GM21737 (cell line): ENCODE data around the gene ZNF366.
A peak's percentile ranks its signal among the peaks of the same experiment; 100 is the strongest.

Experiments used
- ATAC-seq: cut with Tn5 transposase; IDR thresholded peaks from one replicate; pipeline ENCODE4 v1.9.1; 2021; ENCODE audit warnings: mild to moderate bottlenecking, moderate library complexity; ENCODE audit not compliant: unreplicated experiment

Gene ZNF366

DNA sequence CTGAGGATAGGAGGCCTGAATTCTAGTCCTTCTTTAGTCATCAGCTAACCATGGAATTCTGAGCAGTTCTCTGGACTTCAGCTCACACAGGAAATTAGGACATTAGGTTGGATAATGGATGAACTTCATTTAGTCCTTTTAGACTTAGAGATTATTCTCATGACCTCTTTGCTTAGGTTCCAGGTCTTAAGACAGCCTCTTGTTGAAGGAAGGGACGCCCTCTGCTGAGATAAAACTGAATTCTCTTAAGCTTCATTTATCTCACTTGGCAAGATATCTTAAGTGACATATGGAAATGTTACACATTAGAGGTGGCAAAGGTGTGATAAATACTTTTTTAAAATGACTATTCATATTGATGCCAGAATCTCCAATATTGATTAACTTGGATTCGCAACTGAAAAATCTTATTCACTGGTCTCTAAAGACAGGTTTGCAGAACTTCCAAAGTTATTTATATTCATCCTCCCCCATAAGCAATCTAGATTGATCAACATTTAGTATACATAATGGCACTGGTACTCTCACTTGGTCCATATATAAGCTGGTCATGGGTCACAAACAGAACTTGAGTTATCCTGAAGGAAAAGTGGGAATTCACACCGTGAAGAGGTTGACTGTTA is 16.9 kb upstream of the ZNF366 start:
- ATAC-seq, result no peak

DNA sequence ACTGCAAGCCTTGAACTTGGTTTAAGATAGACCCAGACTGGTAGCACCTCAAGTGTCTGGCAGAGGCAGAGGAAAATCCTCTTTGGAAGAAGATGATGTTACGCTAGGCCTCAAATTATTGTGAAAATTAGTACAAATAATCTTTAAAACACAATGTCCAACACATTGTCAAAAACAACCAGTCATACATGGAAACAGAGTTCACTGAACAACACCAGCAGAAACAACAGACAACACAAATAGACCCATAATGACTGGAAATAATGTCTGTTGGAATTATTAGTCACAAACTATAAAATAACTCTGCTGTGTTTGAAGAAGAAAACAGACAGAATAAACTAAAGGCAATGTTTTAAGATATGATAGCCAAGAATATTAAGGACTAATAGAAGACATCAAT is 15.4 kb upstream of the ZNF366 start:
- no peak for ATAC-seq

DNA sequence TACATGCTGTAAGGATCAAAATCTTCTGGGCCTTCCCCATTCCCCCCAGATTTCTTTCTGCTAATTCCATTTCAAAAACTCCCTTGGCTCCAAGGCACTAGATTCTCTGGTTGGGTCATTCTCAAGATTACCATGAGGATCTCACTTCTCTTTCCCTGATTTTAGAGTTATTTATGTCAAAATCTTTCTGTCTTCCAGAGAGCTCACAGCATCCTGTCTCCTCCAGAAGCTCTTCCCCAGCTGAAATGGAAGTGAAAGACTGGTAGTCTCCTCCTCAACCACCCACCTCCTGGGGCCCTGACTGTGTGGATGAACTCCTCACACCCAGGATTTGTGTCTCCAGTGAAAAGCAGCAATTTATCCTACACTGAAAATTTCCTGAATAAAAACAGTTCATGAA is 11.9 kb upstream of the ZNF366 start:
- no peak for ATAC-seq

DNA sequence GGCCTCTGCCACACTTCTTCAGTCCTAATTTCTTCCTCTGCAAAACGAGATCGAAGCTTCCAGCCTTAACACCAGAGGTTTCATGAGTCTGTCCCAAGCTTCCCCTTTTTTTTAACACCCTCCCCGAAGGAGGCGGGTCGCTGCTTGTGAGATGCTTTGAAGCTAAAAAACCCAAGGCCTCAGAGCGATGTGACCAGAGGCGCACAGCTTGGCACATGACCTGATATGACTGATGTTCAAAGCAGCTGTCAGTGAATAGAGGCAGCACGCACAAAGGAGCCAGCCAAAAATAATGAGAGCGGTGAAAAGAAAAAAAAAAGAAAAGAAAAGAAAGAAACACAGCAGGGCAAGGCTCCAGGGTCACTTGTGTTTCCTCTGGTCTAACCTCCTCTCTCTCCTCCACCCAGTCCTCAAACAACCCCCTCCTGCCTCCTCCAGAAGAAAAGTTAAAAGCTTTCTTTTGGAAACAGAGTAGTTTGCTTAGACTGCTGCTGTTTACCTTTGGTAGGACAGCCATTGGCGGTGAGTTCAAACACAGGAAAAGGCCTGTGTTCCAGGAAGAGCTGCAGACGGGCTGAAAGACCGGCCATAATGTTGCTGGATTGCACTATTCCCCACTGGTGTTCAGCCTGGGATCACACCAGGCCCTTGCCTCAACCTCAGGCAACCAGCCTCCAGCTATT is 10.9 kb upstream of the ZNF366 start:
- no peak for ATAC-seq

DNA sequence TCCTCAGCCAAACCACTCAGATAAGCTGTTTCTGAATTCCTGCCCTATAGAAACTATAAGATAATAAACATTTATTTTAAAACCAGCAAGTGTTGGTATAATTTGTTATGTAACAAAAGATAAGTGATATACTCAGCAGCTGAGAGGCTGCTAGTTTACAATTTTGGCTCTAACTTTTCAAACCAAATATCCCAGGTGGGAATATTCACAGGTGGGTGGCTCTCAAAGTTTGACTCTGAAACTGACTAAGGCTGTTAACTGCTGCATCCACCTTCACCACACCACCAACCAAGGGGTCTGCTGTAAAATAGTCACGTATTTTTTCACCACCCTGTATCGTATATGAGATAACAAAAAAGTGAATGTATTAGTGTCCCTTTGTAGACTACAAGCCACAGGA is 9.7 kb upstream of the ZNF366 start:
- no peak for ATAC-seq

DNA sequence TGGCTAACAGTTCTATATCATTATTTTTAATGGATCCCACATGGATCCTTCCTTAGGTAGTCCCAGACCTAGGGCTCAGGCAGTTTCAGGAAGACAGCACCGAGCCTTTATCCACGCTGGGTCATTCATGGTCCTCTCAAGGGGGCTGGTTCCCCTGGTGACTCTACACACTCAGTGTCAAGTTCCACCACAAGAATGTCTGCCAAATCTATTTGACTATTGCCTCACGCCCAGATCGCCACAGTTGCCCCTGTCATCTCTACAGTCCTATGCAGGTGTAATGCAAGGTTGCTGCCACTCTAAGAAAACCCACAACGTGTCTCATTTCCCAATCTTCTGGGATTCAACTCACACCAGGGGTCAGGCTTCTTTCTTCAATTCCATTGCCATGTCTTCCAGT is 8.0 kb upstream of the ZNF366 start:
- ATAC-seq, result no peak

DNA sequence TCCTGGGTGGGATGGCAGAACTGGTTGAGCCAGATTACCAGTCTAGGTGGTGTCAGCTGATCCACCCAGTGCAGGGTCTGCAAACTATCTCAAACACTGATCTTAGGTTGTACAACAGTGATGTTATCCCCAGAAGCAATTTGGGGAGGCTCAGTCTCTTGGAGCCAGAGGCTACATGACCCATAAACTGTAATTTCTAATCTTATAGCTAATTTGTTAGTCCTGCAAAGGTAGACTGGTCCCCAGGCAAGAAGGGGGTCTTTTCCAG is 5.3 kb upstream of the ZNF366 start:
- no peak for ATAC-seq

DNA sequence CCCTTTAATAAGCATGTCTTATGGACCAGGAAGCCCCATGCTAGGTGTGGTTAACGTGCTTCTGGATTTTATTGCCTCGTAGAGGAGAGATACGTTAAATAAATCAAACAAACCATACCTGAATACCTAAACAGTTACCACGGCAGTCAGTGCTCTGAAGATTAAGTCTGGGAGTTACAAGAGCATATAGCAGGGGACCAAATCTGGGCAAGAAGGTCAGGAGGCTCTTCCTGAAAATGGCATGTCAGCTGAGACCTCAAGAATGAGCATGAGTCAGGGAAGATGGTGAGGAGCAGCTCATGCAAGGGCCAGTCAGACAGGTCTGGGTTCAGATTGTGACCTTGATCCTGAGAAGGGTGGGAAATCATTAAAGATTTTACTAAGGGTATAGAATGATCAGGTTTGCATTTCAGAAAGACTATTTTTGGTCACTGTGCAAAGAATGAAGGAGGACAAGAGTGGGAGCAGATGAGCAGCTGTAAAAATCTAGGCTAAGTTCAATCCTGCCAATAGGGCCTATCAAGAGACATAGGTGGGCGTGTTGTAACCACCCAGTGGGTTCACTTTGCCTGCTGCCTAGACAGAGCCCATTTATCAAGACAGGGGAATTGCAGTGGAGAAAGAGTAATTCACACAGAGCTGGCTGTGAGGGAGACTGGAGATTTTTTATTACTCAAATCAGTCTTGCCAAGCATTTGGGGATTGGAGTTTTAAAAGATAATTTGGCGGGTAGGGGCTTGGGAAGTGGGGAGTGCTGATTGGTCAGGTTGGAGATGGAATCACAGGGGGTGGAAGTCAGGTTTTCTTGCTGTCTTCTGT is 4.8 kb upstream of the ZNF366 start:
- ATAC-seq, result no peak

DNA sequence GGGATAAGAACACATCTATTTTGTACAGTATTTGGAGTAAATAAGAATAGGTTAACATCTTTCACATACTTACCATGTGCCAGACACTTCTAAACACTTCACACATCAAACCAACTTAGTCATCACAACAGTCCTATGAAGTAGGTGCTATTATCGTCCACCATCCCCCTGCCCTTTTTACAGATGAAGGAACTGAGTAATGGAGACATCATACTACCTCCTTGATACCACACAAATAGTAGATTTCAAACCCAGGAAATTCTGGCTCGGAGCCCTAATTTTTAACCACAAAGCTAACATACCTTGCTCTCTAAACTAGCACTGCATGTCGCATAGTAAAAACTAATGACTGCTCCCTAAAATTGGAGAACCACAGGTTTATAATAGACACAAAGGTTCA is 4.2 kb upstream of the ZNF366 start:
- ATAC-seq, result no peak

DNA sequence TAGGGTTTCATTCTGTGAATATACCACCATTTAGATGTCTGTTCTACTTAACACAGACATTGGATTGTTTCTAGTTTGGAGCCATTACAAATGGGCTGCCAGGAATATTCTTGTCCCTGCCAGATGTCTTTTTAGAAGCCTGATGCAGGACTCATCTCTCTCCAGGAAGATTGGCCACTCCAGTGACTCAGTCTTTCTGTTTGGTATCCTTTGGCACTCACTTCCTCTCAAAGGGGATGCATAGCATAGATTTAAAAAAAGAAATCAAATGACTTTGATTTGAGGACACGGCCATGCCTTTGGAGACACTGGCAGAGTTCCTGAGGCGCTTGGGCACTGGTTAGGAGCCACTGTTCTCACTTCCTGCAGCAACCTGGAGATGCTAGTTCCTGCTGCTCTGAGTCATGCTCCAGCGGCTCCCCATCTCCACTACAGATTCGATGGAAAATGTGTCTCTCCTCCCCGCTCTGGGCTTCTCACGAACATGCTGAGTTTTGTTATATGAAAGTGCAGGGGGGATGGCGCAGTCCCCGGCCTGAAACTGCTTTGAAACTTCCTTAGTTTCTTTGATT is 3.5 kb upstream of the ZNF366 start:
- no peak for ATAC-seq

DNA sequence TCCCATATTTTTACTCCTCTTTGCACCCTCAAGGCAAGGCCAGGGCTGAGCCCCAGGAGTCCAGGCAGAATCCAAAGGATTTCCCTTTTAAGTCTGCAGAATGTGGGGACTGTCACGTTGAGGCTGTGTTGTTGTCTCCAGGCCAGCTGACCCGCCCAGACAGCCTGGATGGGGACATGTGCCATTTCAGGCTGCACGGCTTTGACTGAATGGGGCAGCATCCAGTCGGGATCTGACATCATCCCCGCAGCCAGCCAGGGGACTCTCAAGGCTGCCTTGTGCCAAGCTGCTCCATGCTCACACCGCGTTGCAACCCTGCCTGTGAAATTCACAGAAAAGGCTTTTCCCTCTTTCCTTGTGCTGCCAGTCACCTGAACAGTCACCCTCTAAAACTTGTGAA is 2.2 kb upstream of the ZNF366 start:
- ATAC-seq, result no peak

DNA sequence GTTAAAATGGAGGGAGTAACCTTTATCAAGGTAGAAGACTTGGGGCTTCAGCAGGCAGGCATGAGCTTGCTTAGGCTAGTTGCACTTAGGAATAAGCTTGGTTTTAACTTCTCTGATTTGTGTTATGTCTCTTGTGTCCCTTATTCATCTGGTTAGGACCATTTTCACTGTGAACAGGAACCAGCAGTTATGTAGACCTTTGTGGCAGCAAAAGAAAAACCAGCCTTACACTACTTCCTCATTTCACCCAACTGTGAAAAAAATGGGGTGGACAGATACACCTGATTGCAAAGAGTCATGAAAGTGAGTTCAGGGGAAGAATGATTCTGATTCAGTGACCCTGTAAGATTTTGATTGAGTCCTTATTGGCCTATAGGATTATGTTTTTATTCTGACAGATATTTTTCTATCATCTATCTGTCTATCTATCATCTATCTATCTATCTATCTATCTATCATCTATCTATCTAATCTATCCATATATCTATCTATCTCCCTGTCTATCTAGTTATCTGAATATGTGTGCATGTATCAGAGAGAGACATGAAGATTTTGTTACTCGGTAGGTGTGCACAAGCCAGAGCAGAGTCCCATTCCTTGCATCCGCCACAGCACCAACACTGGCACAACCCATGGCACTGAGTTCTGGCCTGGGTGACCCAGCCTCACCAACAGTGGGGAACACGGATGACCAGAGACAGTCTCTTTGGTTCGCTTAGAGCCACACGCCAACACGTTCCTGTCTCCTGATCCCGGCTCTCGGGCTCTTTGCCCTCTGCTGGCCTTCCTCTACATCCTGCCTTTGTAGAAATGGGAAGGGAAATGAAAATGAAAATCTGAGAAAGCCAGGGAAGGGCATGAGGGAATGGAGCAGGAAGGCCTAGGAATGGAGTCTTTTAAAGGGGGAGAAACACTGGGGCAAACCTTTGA is 1.3 kb upstream of the ZNF366 start:
- peak; percentile 89 for ATAC-seq

DNA sequence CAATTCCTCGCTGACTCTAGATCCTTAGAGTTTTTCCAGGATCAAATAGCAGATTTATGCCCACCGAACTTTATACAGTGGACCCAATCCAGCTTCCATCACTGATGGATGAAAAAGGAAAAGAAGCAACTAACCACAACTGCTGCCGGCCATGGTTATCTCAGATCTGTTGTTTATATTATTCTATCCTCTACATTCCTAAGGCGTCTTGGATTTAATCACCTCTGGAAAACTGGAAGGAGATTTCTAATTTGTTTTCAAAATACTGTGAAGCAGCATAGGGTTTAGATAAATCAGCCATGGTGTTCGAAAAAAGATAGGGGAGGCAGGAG is 663 bp upstream of the ZNF366 start:
- no peak for ATAC-seq

DNA sequence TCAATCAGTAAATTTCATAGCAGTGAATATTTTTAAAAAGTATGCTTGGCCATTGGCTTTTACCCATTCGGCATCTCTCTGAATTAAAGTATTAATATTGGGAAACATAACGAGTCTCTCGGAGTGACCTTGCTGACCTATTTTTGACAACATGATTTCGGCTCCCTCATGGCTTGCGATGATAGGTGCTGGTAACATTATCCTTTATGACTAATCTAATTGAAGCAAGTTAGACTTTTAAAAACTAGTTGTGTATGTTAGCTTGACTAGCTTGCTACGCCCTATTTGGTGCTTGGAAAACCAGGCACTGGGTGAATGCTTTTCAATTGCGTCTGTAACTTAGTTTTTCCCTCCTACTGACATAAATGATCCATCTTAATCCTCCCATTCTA is 1.1 kb downstream of the ZNF366 start:
- ATAC-seq, result no peak

DNA sequence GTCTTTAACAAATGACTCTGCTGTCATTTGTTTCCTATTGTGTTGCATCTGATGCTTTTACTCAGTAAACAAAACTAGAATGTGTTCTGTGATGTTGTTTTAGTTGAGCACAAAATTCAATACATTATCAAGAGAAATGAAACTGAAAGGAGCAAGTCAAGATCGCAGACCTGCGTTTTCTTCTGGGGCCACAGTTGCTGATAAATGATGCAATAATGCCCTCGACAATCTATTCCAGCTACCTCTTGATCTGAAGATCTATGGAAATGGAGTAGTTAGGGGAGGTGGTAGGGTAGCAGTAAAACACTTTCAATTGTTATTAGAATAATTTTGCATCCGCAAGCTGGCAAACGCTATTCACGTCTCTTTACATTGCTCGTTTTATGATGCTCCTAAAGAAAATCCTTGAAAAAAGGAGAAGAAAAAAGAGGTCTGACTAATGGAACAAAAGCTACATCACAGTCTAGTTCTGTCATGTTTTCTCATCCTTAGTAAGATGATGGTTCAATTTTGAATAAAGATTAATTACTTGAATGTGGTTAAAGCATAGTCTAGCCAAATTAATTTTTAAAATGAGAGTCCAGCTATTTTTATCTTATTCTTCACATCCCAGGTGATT is 1.6 kb downstream of the ZNF366 start:
- no peak for ATAC-seq

DNA sequence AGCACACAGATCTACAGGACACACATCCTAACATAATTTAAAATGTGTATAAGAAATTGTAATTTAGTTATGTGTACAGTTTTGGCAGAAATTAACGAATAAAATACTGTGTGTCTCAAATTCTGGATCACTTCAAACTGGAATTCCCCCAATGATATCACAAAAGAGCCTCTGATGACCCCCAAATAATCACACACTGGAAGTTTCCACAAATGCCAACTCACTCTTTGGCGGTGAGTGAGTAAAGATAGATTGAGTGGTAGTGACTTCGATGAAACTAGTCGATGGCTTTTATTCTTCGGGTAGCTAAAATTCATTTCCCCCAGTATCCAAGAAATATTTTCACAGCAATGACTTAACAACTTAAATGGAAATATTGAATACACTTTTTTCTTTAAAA is 2.2 kb downstream of the ZNF366 start:
- no peak for ATAC-seq

DNA sequence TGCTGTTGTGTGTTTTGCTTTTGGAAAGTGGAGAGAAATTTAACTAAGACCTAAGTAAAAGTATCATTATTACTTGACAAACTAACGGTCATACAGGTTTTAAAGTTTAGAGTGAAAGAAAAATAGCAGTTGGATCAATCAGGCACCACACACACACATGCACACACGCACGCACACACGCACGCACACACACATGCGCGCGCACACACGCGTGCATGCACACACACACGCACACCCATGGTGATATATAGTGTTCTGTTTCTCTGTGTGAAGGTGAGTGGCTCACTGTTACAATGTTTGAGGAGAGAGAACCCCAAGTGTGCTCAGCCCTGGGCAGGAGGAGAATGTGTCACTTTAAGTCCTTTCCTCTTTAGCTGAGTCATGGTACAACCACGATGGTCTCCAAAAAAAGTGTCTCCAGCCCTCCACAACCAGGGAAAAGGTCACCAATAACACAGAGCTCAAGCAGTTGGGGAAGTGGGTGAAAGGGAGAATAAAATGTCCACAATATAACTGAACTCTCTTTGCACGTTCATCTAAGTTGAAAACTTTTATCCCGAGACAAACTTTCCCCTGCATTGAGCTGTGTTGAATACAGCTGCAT is 3.2 kb downstream of the ZNF366 start:
- ATAC-seq, result no peak

DNA sequence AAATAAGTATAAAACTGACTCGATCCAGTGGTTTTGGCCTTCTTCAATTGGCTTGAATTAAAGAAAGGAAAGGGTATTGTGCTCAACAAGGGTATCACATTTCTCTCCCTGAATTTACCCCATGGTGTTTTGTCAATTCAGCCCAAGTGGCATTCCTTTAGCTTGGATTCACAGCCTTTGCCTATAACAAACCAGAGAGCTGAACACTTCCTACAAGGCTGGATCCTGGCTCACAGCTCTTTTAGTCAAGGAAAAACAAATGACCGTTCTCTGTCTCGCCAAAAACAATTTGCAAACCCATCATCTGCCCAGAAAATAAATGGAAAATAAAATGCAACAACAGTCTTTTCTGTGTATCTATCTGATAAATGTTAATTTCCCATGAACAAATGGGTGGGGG is 5.7 kb downstream of the ZNF366 start:
- no peak for ATAC-seq

DNA sequence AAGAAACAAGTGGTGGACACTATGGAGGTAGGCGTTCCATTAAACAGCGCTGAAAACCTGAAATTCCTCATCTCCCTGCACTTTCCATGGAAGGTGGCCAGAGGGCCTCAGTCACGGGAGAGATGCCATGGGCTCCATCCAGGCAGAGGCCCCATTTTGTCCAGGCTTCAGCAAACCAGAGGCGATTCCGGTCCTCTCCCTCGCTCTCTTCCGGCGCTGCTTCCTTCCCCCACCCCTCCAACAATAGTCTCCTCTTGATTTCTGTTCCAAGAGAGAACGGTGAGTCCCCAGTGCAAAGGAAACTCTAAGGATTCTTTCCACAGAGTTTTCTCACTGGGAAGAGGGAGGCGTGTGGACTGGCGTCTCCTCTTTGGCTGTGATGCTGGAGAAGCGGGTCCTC is 7.5 kb downstream of the ZNF366 start:
- no peak for ATAC-seq

DNA sequence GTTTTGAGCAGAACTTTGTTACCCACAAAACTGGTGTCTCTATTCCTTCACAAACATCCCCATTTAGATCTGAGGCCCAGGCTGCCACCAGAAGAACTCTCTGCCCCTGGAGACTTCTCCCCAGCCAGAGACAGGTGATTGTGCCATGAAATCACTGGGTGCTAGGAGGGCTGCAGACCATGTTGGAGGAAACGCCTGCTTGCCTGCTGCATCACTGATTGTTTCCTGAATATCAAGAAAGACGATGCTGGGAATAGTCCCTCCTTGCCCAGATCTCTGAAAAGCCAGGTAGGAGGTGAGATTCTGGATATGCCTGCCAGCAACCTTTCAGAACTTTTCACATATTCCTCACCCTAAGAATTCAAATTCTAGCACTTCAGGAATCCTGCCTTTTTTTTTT is 8.1 kb downstream of the ZNF366 start:
- ATAC-seq, result no peak
